ENCODE measurements around the gene EIF2A.
"Not testable (repeated sequence)": the region's sequence is repeated elsewhere in the genome, so short reads cannot be mapped to it uniquely, and the experiment has no call there.

Gene EIF2A

GRCh38 chr3:150589759-150590158, 43.2 kb downstream of the EIF2A start:
- Histone ChIP-seq H3K4me3 (ENCODE audit: low read length) (no peak overlapping the region), H3K4me1 (ENCODE audit: control insufficient read depth, insufficient read depth, low read length) (no peaks in the 10 kb centered on the region), H3K27me3 (ENCODE audit: control insufficient read depth, insufficient read depth, low read length) (no peaks in the 10 kb centered on the region), H3K27ac (ENCODE audit: low read depth, low read length) (no peak overlapping the region), H3K36me3 (ENCODE audit: control insufficient read depth, insufficient read depth, low read length) (peaks cover 3% of the 10 kb centered on the region), H3K9ac (ENCODE audit: low read length) (no peak overlapping the region)

GRCh38 chr3:150594150-150594549, 47.6 kb downstream of the EIF2A start:
- Histone ChIP-seq H3K4me1 (ENCODE audit: control insufficient read depth, insufficient read depth, low read length) (no peaks in the 10 kb centered on the region), H3K27ac (ENCODE audit: low read depth, low read length) (no peak overlapping the region), H3K9ac (ENCODE audit: low read length) (no peak overlapping the region), H3K27me3 (ENCODE audit: control insufficient read depth, insufficient read depth, low read length) (no peaks in the 10 kb centered on the region), H3K36me3 (ENCODE audit: control insufficient read depth, insufficient read depth, low read length) (no peaks in the 10 kb centered on the region), H3K4me3 (ENCODE audit: low read length) (no peak overlapping the region)

GRCh38 chr3:150597646-150598045, 51.1 kb downstream of the EIF2A start:
- no peaks in the 10 kb centered on the region for H3K27me3 ChIP-seq (ENCODE audit: control insufficient read depth, insufficient read depth, low read length)
- no peak overlapping the region for H3K4me3 ChIP-seq (ENCODE audit: low read length)
- H3K36me3 ChIP-seq (ENCODE audit: control insufficient read depth, insufficient read depth, low read length), result no peaks in the 10 kb centered on the region
- H3K27ac ChIP-seq (ENCODE audit: low read depth, low read length), result no peak overlapping the region
- no peak overlapping the region for H3K9ac ChIP-seq (ENCODE audit: low read length)
- H3K4me1 ChIP-seq (ENCODE audit: control insufficient read depth, insufficient read depth, low read length), result no peaks in the 10 kb centered on the region

GRCh38 chr3:150599611-150600297, 53.2 kb downstream of the EIF2A start:
- no peak overlapping the region for H3K9ac ChIP-seq (ENCODE audit: low read length)
- no peak overlapping the region for H3K27ac ChIP-seq (ENCODE audit: low read depth, low read length)
- H3K4me1 ChIP-seq (ENCODE audit: control insufficient read depth, insufficient read depth, low read length), result peaks cover 4% of the 10 kb centered on the region
- H3K36me3 ChIP-seq (ENCODE audit: control insufficient read depth, insufficient read depth, low read length), result no peaks in the 10 kb centered on the region
- H3K27me3 ChIP-seq (ENCODE audit: control insufficient read depth, insufficient read depth, low read length), result no peaks in the 10 kb centered on the region
- H3K4me3 ChIP-seq (ENCODE audit: low read length), result no peak overlapping the region

- H3K9ac ChIP-seq (ENCODE audit: low read length); H3K27ac ChIP-seq (ENCODE audit: low read depth, low read length); H3K36me3 ChIP-seq (ENCODE audit: control insufficient read depth, insufficient read depth, low read length); H3K27me3 ChIP-seq (ENCODE audit: control insufficient read depth, insufficient read depth, low read length); H3K4me3 ChIP-seq (ENCODE audit: low read length): not testable (repeated sequence)
- peaks cover 10% of the 10 kb centered on the region for H3K4me1 ChIP-seq (ENCODE audit: control insufficient read depth, insufficient read depth, low read length)
These were observed 54.3 kb downstream of the EIF2A start for GRCh38 chr3:150600647-150601530.

GRCh38 chr3:150602426-150603152, 56.0 kb downstream of the EIF2A start:
- H3K4me1 ChIP-seq (ENCODE audit: control insufficient read depth, insufficient read depth, low read length), result peaks cover 10% of the 10 kb centered on the region

GRCh38 chr3:150603153-150603979, 56.8 kb downstream of the EIF2A start, which contains the start of gene SELENOT:
Gene SELENOT, plus strand, starts transcription at chr3:150603321. Its CDS starts 42 bp downstream, at chr3:150603363.
- H3K9ac ChIP-seq (ENCODE audit: low read length), result peak within 1 kb of the TSS; percentile 95
- H3K4me3 ChIP-seq (ENCODE audit: low read length), result peak within 1 kb of the TSS; percentile 97
- peak within 1 kb of the TSS; percentile 97 for H3K27ac ChIP-seq (ENCODE audit: low read depth, low read length)
- peaks cover 10% of the 10 kb centered on the region for H3K4me1 ChIP-seq (ENCODE audit: control insufficient read depth, insufficient read depth, low read length)
- no peaks in the 10 kb centered on the region for H3K36me3 ChIP-seq (ENCODE audit: control insufficient read depth, insufficient read depth, low read length)
- H3K27me3 ChIP-seq (ENCODE audit: control insufficient read depth, insufficient read depth, low read length), result no peaks in the 10 kb centered on the region

More at GRCh38 chr3:150602426-150603152, 56.0 kb downstream of the EIF2A start:
- no peaks in the 10 kb centered on the region for H3K36me3 ChIP-seq (ENCODE audit: control insufficient read depth, insufficient read depth, low read length)
- peak overlapping the region; percentile 97 for H3K4me3 ChIP-seq (ENCODE audit: low read length)
- H3K27me3 ChIP-seq (ENCODE audit: control insufficient read depth, insufficient read depth, low read length), result no peaks in the 10 kb centered on the region
- H3K9ac ChIP-seq (ENCODE audit: low read length), result peak overlapping the region; percentile 32
- peak overlapping the region; percentile 97 for H3K27ac ChIP-seq (ENCODE audit: low read depth, low read length)

- Histone ChIP-seq H3K27me3 (ENCODE audit: control insufficient read depth, insufficient read depth, low read length) (no peaks in the 10 kb centered on the region), H3K27ac (ENCODE audit: low read depth, low read length) (peak overlapping the region; percentile 97), H3K9ac (ENCODE audit: low read length) (peak overlapping the region; percentile 95), H3K4me1 (ENCODE audit: control insufficient read depth, insufficient read depth, low read length) (peaks cover 10% of the 10 kb centered on the region), H3K36me3 (ENCODE audit: control insufficient read depth, insufficient read depth, low read length) (no peaks in the 10 kb centered on the region), H3K4me3 (ENCODE audit: low read length) (peak overlapping the region; percentile 97)
These were observed 57.4 kb downstream of the EIF2A start for GRCh38 chr3:150603980-150604319.

- no peaks in the 10 kb centered on the region for H3K27me3 ChIP-seq (ENCODE audit: control insufficient read depth, insufficient read depth, low read length)
- H3K4me3 ChIP-seq (ENCODE audit: low read length), result no peak overlapping the region
- H3K27ac ChIP-seq (ENCODE audit: low read depth, low read length), result no peak overlapping the region
- H3K4me1 ChIP-seq (ENCODE audit: control insufficient read depth, insufficient read depth, low read length), result peaks cover 10% of the 10 kb centered on the region
- H3K9ac ChIP-seq (ENCODE audit: low read length), result no peak overlapping the region
- no peaks in the 10 kb centered on the region for H3K36me3 ChIP-seq (ENCODE audit: control insufficient read depth, insufficient read depth, low read length)
These were observed 59.5 kb downstream of the EIF2A start for GRCh38 chr3:150605998-150606641.

- Histone ChIP-seq H3K9ac (ENCODE audit: low read length) (no peak overlapping the region), H3K4me1 (ENCODE audit: control insufficient read depth, insufficient read depth, low read length) (peaks cover 10% of the 10 kb centered on the region), H3K27me3 (ENCODE audit: control insufficient read depth, insufficient read depth, low read length) (no peaks in the 10 kb centered on the region), H3K27ac (ENCODE audit: low read depth, low read length) (no peak overlapping the region), H3K36me3 (ENCODE audit: control insufficient read depth, insufficient read depth, low read length) (no peaks in the 10 kb centered on the region), H3K4me3 (ENCODE audit: low read length) (no peak overlapping the region)
These were observed 60.9 kb downstream of the EIF2A start for GRCh38 chr3:150607267-150608065.

GRCh38 chr3:150609988-150610387, 63.4 kb downstream of the EIF2A start:
- no peaks in the 10 kb centered on the region for H3K36me3 ChIP-seq (ENCODE audit: control insufficient read depth, insufficient read depth, low read length)
- no peak overlapping the region for H3K4me3 ChIP-seq (ENCODE audit: low read length)
- no peak overlapping the region for H3K9ac ChIP-seq (ENCODE audit: low read length)
- H3K27me3 ChIP-seq (ENCODE audit: control insufficient read depth, insufficient read depth, low read length), result no peaks in the 10 kb centered on the region
- no peak overlapping the region for H3K27ac ChIP-seq (ENCODE audit: low read depth, low read length)
- peaks cover 5% of the 10 kb centered on the region for H3K4me1 ChIP-seq (ENCODE audit: control insufficient read depth, insufficient read depth, low read length)
